Bronchial epithelial cell (primary cell): Measurements from ENCODE around the gene UBASH3B. TPM values are rescaled to one million over a fixed set of nuclear protein-coding genes. Genes with fewer than 3 reads are reported as not detected.
A peak's percentile ranks its signal among the peaks of the same experiment; 100 is the strongest.

Source experiments
- DNase-seq: peaks from one replicate; pipeline ENCODE4 v3.0.0-alpha.2; 2010; ENCODE audit warnings: low read depth
- FAIRE-seq: peaks from 2 replicates; lab custom pipeline; 2011; peaks lifted over from hg19 to GRCh38; lab: Jason Lieb, UNC
- H3K27me3 ChIP-seq: 2 replicates; pipeline ENCODE4 v1.5.1; 2011; ENCODE audit warnings: low read length; ENCODE audit not compliant: control insufficient read depth, insufficient read depth
- H3K36me3 ChIP-seq: 2 replicates; pipeline ENCODE4 v1.5.1; 2011; ENCODE audit warnings: low read length; ENCODE audit not compliant: control insufficient read depth, insufficient read depth
- H3K4me3 ChIP-seq: 2 replicates; pipeline ENCODE4 v1.5.1; 2011; ENCODE audit warnings: mild to moderate bottlenecking, low read depth, low read length, control low read depth
- CTCF ChIP-seq: IDR thresholded peaks from 2 replicates; pipeline ENCODE4 v1.5.1; 2011; ENCODE audit warnings: mild to moderate bottlenecking, moderate library complexity, low read length, control low read depth, inconsistent platforms; ENCODE audit not compliant: insufficient read depth, severe bottlenecking
- total RNA-seq: library from RNA; depleted of rRNA; stranded (reverse); fragments of >200 nt; gene quantifications from 2 replicates; pipeline ENCODE4 v1.2.1, GENCODE V29; 2014

The UBASH3B gene
- total RNA-seq, 1 donor from 2014 or later, result 10.0 TPM

- H3K27me3 ChIP-seq, result no peaks in the 10 kb centered on the region
- no peak overlapping the region for H3K4me3 ChIP-seq
- peak; percentile 86 for FAIRE-seq
These were observed 109.0 kb downstream of the UBASH3B start for GRCh38 chr11:122764371-122765090.

GRCh38 chr11:122765487-122766131 lies 110.1 kb downstream of the UBASH3B start:
- Histone ChIP-seq H3K36me3 (no peaks in the 10 kb centered on the region), H3K27me3 (no peaks in the 10 kb centered on the region), H3K4me3 (no peak overlapping the region)
- no peak for TF ChIP-seq CTCF
- DNase-seq (peak; percentile 50), FAIRE-seq (no peak)

More at GRCh38 chr11:122764371-122765090, 109.0 kb downstream of the UBASH3B start:
- H3K36me3 ChIP-seq, result no peaks in the 10 kb centered on the region
- TF ChIP-seq CTCF, result no peak
- DNase-seq, result no peak

GRCh38 chr11:122769126-122769780 lies 113.7 kb downstream of the UBASH3B start:
- Histone ChIP-seq H3K27me3 (no peaks in the 10 kb centered on the region), H3K36me3 (no peaks in the 10 kb centered on the region), H3K4me3 (no peak overlapping the region)
- no peak for DNase-seq
- no peak for TF ChIP-seq CTCF
- no peak for FAIRE-seq

GRCh38 chr11:122772945-122773344 lies 117.4 kb downstream of the UBASH3B start:
- Histone ChIP-seq H3K4me3 (no peak overlapping the region), H3K36me3 (no peaks in the 10 kb centered on the region), H3K27me3 (no peaks in the 10 kb centered on the region)
- DNase-seq (no peak), FAIRE-seq (no peak)
- TF ChIP-seq CTCF, result no peak

- DNase-seq (no peak), FAIRE-seq (no peak)
- H3K27me3 ChIP-seq, result no peaks in the 10 kb centered on the region
- H3K4me3 ChIP-seq, result no peak overlapping the region
- no peaks in the 10 kb centered on the region for H3K36me3 ChIP-seq
- no peak for TF ChIP-seq CTCF
These were observed 118.3 kb downstream of the UBASH3B start for GRCh38 chr11:122773781-122774266.
